GM21390 (cell line): Measurements from ENCODE around the gene PPARA.
A peak's percentile ranks its signal among the peaks of the same experiment; 100 is the strongest.

Source experiments
- ATAC-seq: cut with Tn5 transposase; IDR thresholded peaks from one replicate; pipeline ENCODE4 v1.9.1; 2021; ENCODE audit not compliant: unreplicated experiment

PPARA gene

DNA sequence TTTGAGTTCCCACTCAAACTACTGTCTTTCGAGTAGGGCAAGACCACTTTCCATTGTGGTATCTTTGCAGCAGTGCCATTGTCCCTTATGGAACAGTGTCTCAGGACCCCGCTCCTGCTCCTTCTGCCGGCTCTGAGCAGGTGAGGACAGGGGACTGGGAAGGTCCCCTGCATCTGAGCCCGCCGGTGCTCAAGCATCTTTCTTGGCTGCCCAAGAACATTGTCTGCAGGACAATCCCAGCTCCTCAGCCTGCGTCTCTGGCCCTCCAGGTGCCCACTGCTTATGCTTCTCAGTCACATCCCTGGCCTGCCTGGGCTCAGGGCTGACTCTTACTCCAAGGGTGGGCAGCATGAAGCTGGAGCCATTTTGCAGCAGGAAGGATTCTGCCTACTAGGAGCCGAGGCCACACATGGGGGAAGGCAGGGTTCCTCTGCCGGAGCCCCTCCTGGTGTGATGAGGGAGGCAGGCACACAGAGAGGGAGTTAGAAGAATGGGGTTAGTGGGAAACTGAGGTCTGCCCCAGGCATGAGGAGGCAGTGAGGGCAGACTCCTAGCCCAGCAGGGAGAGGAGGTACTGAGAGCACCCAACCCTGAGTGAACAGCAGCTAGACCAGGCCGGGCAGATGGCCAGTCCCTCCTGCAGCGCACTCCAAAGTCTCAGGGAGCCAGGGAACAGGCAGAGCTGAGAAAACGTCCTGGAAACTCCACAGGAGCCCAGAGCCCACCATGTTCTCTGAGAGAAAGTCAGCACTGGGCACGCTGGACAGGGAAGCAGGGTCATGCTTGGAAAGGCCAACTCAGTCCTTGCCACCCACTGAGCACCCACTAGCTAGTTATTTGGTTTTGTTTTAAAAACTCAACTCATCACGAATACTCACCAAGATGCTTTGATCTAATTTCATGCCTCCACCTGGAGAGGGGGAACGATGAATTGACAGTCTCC is 7.5 kb upstream of the PPARA start:
- no peak for ATAC-seq

- no peak for ATAC-seq
Measured at GRCh38 chr22:46143491-46144147, 6.7 kb upstream of the PPARA start.

DNA sequence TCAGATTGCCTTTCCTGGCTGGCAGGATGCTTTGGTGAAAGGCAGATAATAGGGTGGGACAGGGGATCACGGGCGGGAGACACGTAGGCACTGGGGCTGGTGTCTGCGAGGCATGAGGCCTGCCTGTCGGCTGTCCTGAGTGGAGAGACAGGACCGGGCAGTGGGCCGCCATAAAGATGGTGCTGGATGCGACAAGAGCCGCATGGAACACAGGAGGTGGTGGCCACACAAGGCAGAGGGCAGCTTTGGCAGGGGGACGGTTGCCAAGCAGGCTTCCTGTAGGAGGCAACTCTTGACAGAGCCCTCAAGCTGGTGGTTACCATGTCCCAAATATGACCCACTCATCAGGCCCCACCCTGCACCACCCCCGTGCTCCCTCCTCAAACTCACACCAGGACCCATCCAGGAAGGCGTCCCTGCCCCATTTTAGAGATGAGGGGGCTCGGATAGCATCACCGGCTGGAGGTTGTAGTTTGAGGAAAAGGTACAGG is 4.9 kb upstream of the PPARA start:
- ATAC-seq, result no peak

- no peak for ATAC-seq
Measured at GRCh38 chr22:46145896-46146295, 4.4 kb upstream of the PPARA start.

DNA sequence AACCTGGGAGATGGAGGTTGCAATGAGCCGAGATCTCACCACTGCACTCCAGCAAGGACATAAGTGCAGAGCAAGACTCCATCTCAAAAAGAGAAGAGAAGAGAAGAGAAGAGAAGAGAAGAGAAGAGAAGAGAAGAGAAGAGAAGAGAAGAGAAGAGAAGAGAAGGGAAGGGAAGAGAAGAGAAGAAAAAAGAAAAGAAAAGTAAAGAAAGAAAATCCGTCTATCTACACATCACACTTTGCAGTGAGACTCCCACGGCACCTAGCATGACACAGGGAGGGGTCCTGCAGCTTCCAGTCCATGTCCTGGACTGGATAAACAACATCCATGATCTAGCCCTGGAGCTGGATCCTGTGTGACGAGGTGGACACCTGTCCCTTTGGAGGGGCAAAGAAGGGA is 4.0 kb upstream of the PPARA start:
- no peak for ATAC-seq

DNA sequence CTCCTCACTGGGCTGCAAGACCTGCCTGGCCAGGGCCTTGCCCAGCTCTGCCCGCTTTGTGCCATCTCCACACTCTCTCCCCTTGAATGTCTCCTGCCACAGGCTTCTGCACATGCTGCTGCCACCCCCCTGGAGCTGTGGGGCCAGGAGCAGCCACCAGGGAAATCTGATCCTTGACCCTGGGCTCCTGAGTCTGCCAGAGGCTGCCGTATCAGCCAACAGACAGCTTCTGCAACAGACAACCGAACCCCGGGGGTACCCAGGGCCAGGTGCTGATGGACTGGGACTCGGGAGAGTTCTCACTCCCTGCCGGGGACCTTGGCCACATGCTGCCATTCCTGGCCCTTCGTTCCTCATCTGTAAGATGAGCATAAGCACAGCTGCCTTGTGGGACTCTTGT is 3.3 kb upstream of the PPARA start:
- ATAC-seq, result no peak

DNA sequence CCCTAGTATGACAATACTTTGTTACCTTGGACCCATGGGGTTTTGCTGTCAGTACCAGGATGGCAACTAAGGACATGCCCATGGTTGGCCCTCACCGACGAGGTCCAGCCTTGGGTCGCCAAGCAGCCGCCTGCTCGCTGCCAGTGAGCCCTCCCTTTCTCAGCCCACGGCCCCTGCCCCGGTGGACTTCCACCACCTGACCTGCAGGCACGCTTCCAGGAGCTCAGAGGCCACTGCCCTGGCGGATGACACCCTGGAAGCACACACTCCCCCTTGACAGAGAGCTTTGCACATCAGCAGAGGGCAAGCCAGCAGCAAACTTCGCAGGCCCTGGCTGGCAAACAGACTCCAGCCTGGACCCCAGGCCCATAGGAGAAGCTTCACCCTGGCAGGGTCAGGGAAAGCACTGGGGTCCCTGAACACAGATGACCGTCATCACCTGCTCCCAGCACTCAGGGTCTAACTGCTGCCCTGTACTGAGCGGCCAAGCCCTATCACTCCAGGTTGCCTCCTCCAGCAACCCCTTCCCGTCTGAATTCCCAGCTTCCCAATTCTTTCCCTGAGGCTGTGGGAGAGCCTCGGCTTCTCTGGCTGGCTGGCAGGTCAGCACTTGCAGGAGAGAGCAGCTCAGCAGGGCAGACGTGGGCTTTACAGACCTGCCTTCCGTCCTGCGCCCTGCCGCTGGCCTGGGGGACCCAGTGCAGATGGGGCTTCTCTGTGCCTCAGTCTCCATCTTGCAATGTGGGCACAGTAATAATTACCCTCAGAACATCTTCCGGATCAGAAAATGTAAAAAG is 2.7 kb upstream of the PPARA start:
- ATAC-seq, result no peak

DNA sequence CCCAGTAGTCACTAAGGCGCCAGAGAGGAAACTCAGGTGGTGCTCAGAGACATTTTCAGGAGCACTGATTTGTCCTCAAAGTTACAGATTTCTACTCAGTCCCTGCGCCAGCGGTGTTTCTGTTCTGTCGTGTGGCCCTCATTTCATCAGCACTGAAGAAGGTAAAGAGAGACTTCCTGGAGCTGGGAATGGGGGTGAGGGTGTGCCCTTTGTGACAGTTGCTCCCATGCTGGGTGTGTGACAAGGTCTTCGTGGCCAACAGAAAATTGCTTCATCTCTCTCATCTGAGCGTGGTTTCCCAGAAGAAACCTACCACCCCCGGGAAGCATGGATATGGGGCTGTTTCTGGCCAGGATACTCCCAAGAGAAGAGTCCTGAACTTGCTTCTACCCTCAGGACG is 2.0 kb upstream of the PPARA start:
- no peak for ATAC-seq

DNA sequence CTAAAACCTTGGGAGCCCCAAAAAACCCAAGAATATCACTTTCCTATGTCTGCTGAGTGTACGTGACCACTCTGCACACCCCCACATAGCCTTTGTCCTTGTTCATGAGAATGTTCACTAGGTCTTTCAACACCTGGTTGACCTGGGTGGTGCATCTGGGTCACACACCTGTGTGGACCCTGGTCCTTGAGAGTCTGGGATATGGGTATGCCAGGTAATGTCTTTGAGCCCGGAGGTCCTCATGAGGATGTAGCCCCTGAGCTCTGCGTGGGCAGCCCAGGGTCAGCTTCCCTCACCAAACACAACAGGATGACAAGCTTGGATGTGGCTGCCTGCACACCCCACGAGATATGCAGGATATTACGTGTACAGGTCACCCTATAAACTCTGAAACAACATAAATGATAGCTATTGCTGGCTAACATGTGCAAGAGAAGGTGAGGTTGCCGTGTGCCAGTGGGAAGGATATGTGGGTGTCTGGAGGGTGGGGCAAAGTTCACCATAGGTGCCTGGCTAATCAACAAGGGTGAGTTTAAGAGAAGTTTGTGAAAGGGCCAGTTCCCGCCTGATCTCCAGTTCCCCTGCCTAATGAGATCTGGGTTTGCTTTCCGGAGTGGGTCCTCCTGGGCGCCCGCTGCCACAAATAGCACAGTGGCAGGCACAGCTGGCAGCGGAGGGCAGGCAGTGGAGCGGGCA is 1.4 kb upstream of the PPARA start:
- no peak for ATAC-seq

GRCh38 chr22:46149512-46150033 is 753 bp upstream of the PPARA start:
- no peak for ATAC-seq

DNA sequence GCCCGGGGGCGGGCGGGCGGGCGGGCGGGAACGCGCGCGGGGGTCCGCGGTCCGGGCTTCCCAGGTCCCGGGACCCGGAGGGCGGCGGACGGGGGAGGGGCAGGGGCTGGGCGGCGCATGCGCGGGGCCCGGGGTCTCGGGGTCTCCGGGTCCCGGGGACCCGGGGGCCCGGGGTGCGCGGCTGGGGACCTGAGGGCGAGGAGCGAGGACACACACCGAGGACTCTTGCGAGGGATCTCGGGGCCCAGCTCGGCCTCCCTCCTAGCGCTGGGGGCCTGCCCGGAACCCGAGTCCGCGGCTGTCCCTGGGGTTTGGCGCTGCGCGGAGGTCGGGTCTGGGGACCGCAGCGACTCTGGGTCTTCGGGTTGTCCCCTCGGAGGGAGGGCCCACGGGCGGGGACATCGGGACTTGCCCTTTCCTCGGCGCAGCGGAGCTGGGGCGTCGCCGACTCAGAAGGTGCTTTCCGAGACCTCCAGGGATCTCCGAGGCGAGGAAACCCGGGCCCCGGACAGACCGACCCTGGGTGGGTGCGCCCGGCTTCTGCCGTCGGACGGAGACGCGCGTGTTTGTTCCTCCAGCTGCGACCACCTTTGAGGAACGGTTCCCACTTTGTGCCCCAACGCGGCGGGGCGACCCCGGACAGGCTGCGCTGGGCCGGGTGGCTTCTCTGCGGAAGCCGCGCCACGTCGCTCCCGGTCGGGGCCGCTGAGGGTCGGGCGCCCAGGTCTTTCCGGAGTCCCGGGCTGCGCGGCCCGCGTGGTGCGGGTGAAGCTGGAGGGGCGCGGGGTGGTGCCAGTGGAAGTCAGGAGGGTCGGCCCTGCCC is 540 bp downstream of the PPARA start:
- peak; percentile 27 for ATAC-seq

DNA sequence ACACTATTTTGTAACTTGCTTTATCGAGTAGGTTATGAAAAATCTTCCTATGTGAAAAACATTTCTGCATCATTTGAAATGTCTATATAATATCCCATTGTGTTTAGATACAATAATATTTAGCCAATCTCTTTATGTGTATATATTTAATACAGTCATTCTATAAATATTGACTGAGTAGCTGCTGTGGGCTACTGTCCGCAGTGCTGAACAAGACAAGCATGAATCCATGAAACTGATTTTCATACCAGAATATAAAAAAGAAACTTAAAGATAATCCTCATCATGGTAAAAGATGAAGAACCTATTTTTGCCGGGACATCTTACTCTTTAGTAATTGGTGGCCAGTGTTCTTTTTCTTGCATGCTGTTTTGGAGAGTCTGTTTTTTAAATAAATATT is 3.6 kb downstream of the PPARA start:
- no peak for ATAC-seq

DNA sequence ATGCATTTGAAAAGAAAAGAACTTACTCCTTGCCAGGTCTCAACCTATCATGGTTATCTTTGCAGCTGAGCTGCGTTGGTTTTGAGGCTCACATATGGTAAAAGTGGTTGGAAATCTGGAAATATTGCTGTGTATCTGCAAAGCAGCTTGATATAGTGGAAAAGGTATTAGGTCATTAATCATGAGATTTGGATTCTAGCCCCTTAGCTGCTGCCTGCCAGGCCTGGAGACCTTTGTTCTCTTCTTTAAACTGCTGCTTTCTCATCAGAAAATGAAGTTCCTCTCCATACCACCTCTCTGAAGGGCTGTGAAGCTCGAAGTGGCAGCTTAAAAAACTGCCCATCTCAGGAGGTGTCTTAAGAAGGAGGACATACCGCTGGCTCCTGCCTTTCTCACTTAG is 5.7 kb downstream of the PPARA start:
- no peak for ATAC-seq

DNA sequence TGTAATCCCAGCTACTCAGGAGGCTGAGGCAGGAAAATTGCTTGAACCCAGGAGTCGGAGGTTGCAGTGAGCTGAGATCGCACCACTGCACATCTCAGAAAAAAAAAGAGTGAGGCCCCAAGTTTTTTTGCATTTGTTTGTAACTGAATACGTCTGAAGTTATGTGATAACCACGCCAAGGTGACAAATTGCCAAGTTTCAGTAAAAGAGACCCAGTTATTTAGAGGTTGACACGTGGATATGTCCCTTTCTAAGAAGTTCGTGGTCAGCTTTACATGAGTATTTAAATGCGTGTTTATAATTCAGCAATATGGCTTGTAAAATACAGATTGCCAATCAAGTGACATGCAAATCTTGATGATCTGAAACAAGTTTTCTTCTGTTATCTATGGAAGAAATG is 8.0 kb downstream of the PPARA start:
- no peak for ATAC-seq

- ATAC-seq, result no peak
Measured at GRCh38 chr22:46159212-46159611, 8.9 kb downstream of the PPARA start.

GRCh38 chr22:46159777-46160176 is 9.5 kb downstream of the PPARA start:
- ATAC-seq, result no peak

GRCh38 chr22:46162285-46162684 is 12.0 kb downstream of the PPARA start:
- no peak for ATAC-seq

DNA sequence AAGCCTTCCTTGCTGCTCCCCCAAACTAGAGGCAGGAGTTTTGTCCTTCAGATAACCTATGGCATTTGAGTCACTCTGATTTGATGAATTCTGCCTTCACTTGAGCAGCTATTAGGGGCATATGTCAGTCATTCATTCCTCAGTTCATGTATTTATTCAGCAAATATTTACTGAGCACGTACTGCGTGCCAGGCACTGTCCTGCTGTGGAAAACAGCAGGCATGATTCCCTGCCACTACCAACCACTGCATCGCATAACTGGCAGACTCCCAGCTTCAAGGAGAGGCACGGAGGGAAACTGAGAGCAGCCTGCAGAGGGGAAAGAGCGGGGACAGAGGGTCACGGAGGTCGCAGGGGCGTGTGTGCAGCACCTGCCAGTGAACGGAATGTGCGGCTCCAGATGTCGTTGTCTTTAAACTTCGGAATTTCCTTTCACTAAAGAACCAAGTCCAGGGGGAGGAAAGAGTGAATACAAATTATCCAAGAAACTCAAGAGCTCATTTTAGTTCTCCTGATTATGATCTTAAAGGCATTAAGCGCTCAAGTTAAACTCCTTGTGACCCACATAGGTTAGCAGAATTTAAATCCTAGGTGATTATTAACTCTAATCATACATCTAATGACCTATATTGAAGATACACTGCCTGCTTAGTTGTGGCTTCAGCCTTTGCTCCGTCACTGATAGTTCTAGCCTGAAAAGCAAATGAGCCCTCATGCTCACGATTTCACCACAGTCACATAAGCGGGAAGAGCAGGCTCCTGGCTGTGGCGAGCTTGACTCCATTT is 12.6 kb downstream of the PPARA start:
- ATAC-seq, result no peak

GRCh38 chr22:46163557-46163888 is 13.2 kb downstream of the PPARA start:
- ATAC-seq, result no peak
